HG03342 (cell line): Measurements from ENCODE around the gene LGR6.
A peak's percentile ranks its signal among the peaks of the same experiment; 100 is the strongest.
"Not testable (repeated sequence)": the region's sequence is repeated elsewhere in the genome, so short reads cannot be mapped to it uniquely, and the experiment has no call there.

Experiments
- ATAC-seq: cut with Tn5 transposase; IDR thresholded peaks from one replicate; pipeline ENCODE4 v1.9.1; 2021; ENCODE audit warnings: mild to moderate bottlenecking, moderate library complexity; ENCODE audit not compliant: unreplicated experiment

LGR6 gene

GRCh38 chr1:202235003-202235660 lies 41.5 kb downstream of the LGR6 start:
- no peak for ATAC-seq

GRCh38 chr1:202235856-202236837 lies 42.5 kb downstream of the LGR6 start:
- ATAC-seq: peak; percentile 58

- ATAC-seq: peak; percentile 53
Measured at GRCh38 chr1:202237052-202237451, 43.5 kb downstream of the LGR6 start.

GRCh38 chr1:202238914-202239313 lies 45.3 kb downstream of the LGR6 start:
- no peak for ATAC-seq

GRCh38 chr1:202240226-202240625 lies 46.6 kb downstream of the LGR6 start:
- ATAC-seq: not testable (repeated sequence)

- ATAC-seq: no peak
Measured at GRCh38 chr1:202240956-202241355, 47.4 kb downstream of the LGR6 start.

- ATAC-seq: no peak
Measured at GRCh38 chr1:202241376-202242079, 47.9 kb downstream of the LGR6 start.

GRCh38 chr1:202242080-202242419 lies 48.5 kb downstream of the LGR6 start:
- no peak for ATAC-seq

- no peak for ATAC-seq
Measured at GRCh38 chr1:202243006-202243405, 49.4 kb downstream of the LGR6 start.

GRCh38 chr1:202244841-202245261 lies 51.3 kb downstream of the LGR6 start:
- no peak for ATAC-seq

GRCh38 chr1:202245391-202245790 lies 51.8 kb downstream of the LGR6 start:
- ATAC-seq: no peak

- no peak for ATAC-seq
Measured at GRCh38 chr1:202247104-202247503, 53.5 kb downstream of the LGR6 start.

- ATAC-seq: no peak
Measured at GRCh38 chr1:202247837-202248795, 54.5 kb downstream of the LGR6 start.

GRCh38 chr1:202248861-202249260 lies 55.3 kb downstream of the LGR6 start:
- no peak for ATAC-seq

GRCh38 chr1:202249436-202249835 lies 55.8 kb downstream of the LGR6 start:
- ATAC-seq: no peak

GRCh38 chr1:202249846-202250245 lies 56.2 kb downstream of the LGR6 start:
- ATAC-seq: no peak

GRCh38 chr1:202250982-202251381 lies 57.4 kb downstream of the LGR6 start:
- no peak for ATAC-seq

GRCh38 chr1:202251424-202252256 lies 58.0 kb downstream of the LGR6 start:
- ATAC-seq: no peak

GRCh38 chr1:202252271-202252670 lies 58.7 kb downstream of the LGR6 start:
- ATAC-seq: no peak
